ENCODE data around the gene RBP4.
A peak's percentile ranks its signal among the peaks of the same experiment; 100 is the strongest.
"Not testable (repeated sequence)": the region's sequence is repeated elsewhere in the genome, so short reads cannot be mapped to it uniquely, and the experiment has no call there.

RBP4 gene

GRCh38 chr10:93554760-93555432 is 46.1 kb downstream of the RBP4 start:
- Mint-ChIP-seq H3K4me1 (no peaks in the 10 kb centered on the region), H3K36me3 (no peaks in the 10 kb centered on the region), H3K27ac (no peak overlapping the region), H3K9me3 (no peaks in the 10 kb centered on the region), H3K4me3 (no peak overlapping the region)
- ATAC-seq (peak; percentile 65), DNase-seq (ENCODE audit: low spot score in 2 of 2) (peak; percentile 10 to 77)

GRCh38 chr10:93554316-93554663 is 46.7 kb downstream of the RBP4 start:
- no peaks in the 10 kb centered on the region for H3K9me3 Mint-ChIP-seq
- no peak overlapping the region for H3K27ac Mint-ChIP-seq
- no peak for DNase-seq (ENCODE audit: low spot score in 2 of 2)
- no peak for ATAC-seq
- no peaks in the 10 kb centered on the region for H3K4me1 Mint-ChIP-seq
- H3K36me3 Mint-ChIP-seq = no peaks in the 10 kb centered on the region
- H3K4me3 Mint-ChIP-seq = no peak overlapping the region

GRCh38 chr10:93553482-93554315 is 47.3 kb downstream of the RBP4 start:
- Mint-ChIP-seq H3K27ac (no peak overlapping the region), H3K4me1 (no peaks in the 10 kb centered on the region), H3K4me3 (no peak overlapping the region), H3K36me3 (no peaks in the 10 kb centered on the region), H3K9me3 (no peaks in the 10 kb centered on the region)
- ATAC-seq (no peak), DNase-seq (ENCODE audit: low spot score in 2 of 2) (no peak)

GRCh38 chr10:93552780-93553179 is 48.3 kb downstream of the RBP4 start:
- H3K36me3 Mint-ChIP-seq = no peaks in the 10 kb centered on the region
- no peaks in the 10 kb centered on the region for H3K9me3 Mint-ChIP-seq
- no peak overlapping the region for H3K4me3 Mint-ChIP-seq
- no peaks in the 10 kb centered on the region for H3K4me1 Mint-ChIP-seq
- no peak overlapping the region for H3K27ac Mint-ChIP-seq
- no peak for ATAC-seq
- no peak for DNase-seq (ENCODE audit: low spot score in 2 of 2)

- Mint-ChIP-seq H3K36me3 (no peaks in the 10 kb centered on the region), H3K4me1 (no peaks in the 10 kb centered on the region), H3K27ac (no peak overlapping the region), H3K4me3 (no peak overlapping the region), H3K9me3 (no peaks in the 10 kb centered on the region)
- DNase-seq (ENCODE audit: low spot score in 2 of 2) (no peak), ATAC-seq (no peak)
Measured at GRCh38 chr10:93550606-93551005, 50.4 kb downstream of the RBP4 start.

GRCh38 chr10:93548376-93549071 is 52.5 kb downstream of the RBP4 start:
- ATAC-seq = no peak
- H3K36me3 Mint-ChIP-seq = no peaks in the 10 kb centered on the region
- no peaks in the 10 kb centered on the region for H3K9me3 Mint-ChIP-seq
- no peaks in the 10 kb centered on the region for H3K4me1 Mint-ChIP-seq
- no peak overlapping the region for H3K4me3 Mint-ChIP-seq
- no peak for DNase-seq (ENCODE audit: low spot score in 2 of 2)
- no peak overlapping the region for H3K27ac Mint-ChIP-seq

- Mint-ChIP-seq H3K36me3 (no peaks in the 10 kb centered on the region), H3K27ac (no peak overlapping the region), H3K4me1 (no peaks in the 10 kb centered on the region), H3K4me3 (no peak overlapping the region), H3K9me3 (no peaks in the 10 kb centered on the region)
- no peak for DNase-seq (ENCODE audit: low spot score in 2 of 2)
- no peak for ATAC-seq
Measured at GRCh38 chr10:93547522-93547921, 53.5 kb downstream of the RBP4 start.

- not testable (repeated sequence) for H3K36me3 Mint-ChIP-seq; H3K9me3 Mint-ChIP-seq; DNase-seq (ENCODE audit: low spot score in 2 of 2); H3K4me1 Mint-ChIP-seq; H3K27ac Mint-ChIP-seq; ATAC-seq; H3K4me3 Mint-ChIP-seq
Measured at GRCh38 chr10:93546995-93547394, 54.0 kb downstream of the RBP4 start.

GRCh38 chr10:93542358-93542791 is 58.7 kb downstream of the RBP4 start:
- Mint-ChIP-seq H3K36me3 (no peaks in the 10 kb centered on the region), H3K4me1 (no peaks in the 10 kb centered on the region), H3K4me3 (no peak overlapping the region), H3K27ac (no peak overlapping the region), H3K9me3 (no peaks in the 10 kb centered on the region)
- ATAC-seq (no peak), DNase-seq (ENCODE audit: low spot score in 2 of 2) (no peak)

Data from stimulated activated effector memory CD8-positive, alpha-beta T cell treated with anti-CD3 and anti-CD28 coated beads, Interleukin-12 subunit alpha, Interleukin-12 subunit beta, amount 100 ng/mL, for 72 hours (primary cell).